K562 (cell line): ENCODE data around the gene ATF7IP. TPM values are rescaled to one million over a fixed set of nuclear protein-coding genes. Genes with fewer than 3 reads are reported as not detected.

Experiments used
- ARHGAP35 ChIP-seq: fragments of 450-650 bp; IDR thresholded peaks from 2 replicates; pipeline ENCODE4 v1.6.1; 2018; ENCODE audit not compliant: partially characterized antibody
- ARID4B ChIP-seq: sonication (generic); formaldehyde crosslinking; IDR thresholded peaks from 2 replicates; pipeline ENCODE4 v1.8.0; 2022; ENCODE audit warnings: mild to moderate bottlenecking, missing genetic modification reagents
- DPF2 ChIP-seq: fragments of 450-650 bp; IDR thresholded peaks from 2 replicates; pipeline ENCODE4 v1.6.1; 2016
- KLF13 ChIP-seq: fragments of 450-650 bp; IDR thresholded peaks from 2 replicates; pipeline ENCODE4 v1.6.1; 2016; ENCODE audit warnings: missing genetic modification characterization, low read depth, mild to moderate bottlenecking, missing compliant biosample characterization, moderate library complexity, borderline replicate concordance
- NCOA4 ChIP-seq: fragments of 450-650 bp; IDR thresholded peaks from 2 replicates; pipeline ENCODE4 v1.6.1; 2018; ENCODE audit warnings: mild to moderate bottlenecking; ENCODE audit not compliant: partially characterized antibody
- RNF219 ChIP-seq: fragments of 250-450 bp; sonication (Bioruptor Pico); IDR thresholded peaks from 2 replicates; pipeline ENCODE4 v1.5.0; 2022; ENCODE audit warnings: mild to moderate bottlenecking
- SMARCC2 ChIP-seq: fragments of 450-650 bp; IDR thresholded peaks from 2 replicates; pipeline ENCODE4 v1.6.1; 2017; ENCODE audit warnings: antibody characterized with exemption, moderate library complexity, mild to moderate bottlenecking, low read depth
- SP2 ChIP-seq: IDR thresholded peaks from 2 replicates; pipeline ENCODE4 v1.6.1; 2011; ENCODE audit warnings: mild to moderate bottlenecking, low read depth, low read length, moderate library complexity; ENCODE audit not compliant: poor library complexity, severe bottlenecking; ENCODE audit errors: extremely low read depth
- TAF7 ChIP-seq: fragments of 450-650 bp; IDR thresholded peaks from 2 replicates; pipeline ENCODE4 v1.6.1; 2016; ENCODE audit warnings: missing genetic modification characterization, missing compliant biosample characterization
- ZBTB9 ChIP-seq: fragments of 450-650 bp; formaldehyde crosslinking; IDR thresholded peaks from 2 replicates; pipeline ENCODE4 v1.4.0; 2020; ENCODE audit warnings: mild to moderate bottlenecking, moderate library complexity
- ZNF644 ChIP-seq: fragments of 200-800 bp; sonication (Bioruptor generic); IDR thresholded peaks from 2 replicates; pipeline ENCODE4 v1.6.1; 2016; ENCODE audit warnings: low read depth, missing genetic modification characterization, missing compliant biosample characterization
- polyA plus RNA-seq, 8 experiments: library from polyadenylated mRNA; depleted of rRNA in 4 of 8; stranded (reverse) in 5 of 8; unstranded in 3 of 8; fragments of >200 nt; fragmentation: Nextera tagmentation in 2 of 8; fragmentation: Illumina TruSeq in 1 of 8; extraction: Ambion mirVana in 2 of 8; extraction: Trizol in 1 of 8; gene quantifications; 2 replicates each; pipeline versions ENCODE4 v1.2.1 to v1.2.3, GENCODE V29; 2011 to 2014; ENCODE audit warnings: inconsistent platforms in 1 of 8, missing spikeins in 1 of 8
- total RNA-seq, 7 experiments: library from RNA; depleted of rRNA in 6 of 7; stranded (reverse); fragments of >200 nt in 6 of 7; fragmentation: Illumina TruSeq in 2 of 7; extraction: Trizol in 2 of 7; gene quantifications; 2 replicates each; pipeline versions ENCODE4 v1.2.1 to v1.2.3, GENCODE V29; 2011 to 2021; ENCODE audit warnings: low replicate concordance in 1 of 7

ATF7IP gene
- total and polyA plus RNA-seq, 9 of the 15 experiments (the other 6 are each of a cell fraction or from before 2014, with no cell fraction given), result 2.8 to 27.1 (median 11.0) TPM

- TF ChIP-seq ARID4B (no peak), KLF13 (no peak), ARHGAP35 (no peak), RNF219 (CRISPR knock-in tag) (no peak), ZNF644 (no peak), SMARCC2 (no peak), SP2 (no peak), DPF2 (peak; percentile 32; the same call in 1 of the 2 replicates), ZBTB9 (CRISPR knock-in tag) (no peak), NCOA4 (no peak), TAF7 (no peak)
Measured at GRCh38 chr12:14452865-14453264, 87.4 kb downstream of the ATF7IP start (continued).
